Psoas muscle (tissue), 8 donors: ENCODE results near the gene UBE2J2. TPM values are rescaled to one million over a fixed set of nuclear protein-coding genes. Genes with fewer than 3 reads are reported as not detected.
A peak's percentile ranks its signal among the peaks of the same experiment; 100 is the strongest.

ENCODE experiments used
- ATAC-seq, 4 donors: fragments of 200-7000 bp; cut with Tn5 transposase; one replicate each; pipeline ENCODE4 v1.9.1; 2020; ENCODE audit warnings: moderate library complexity in 3 of 4, mild to moderate bottlenecking in 2 of 4
- DNase-seq, 2 donors: peaks; one replicate each; pipeline ENCODE4 v3.0.0-alpha.2; 2020
- H3K27ac ChIP-seq: fragments of 200-600 bp; one replicate; pipeline ENCODE4 v1.8.0; 2022
- H3K27me3 ChIP-seq, 3 donors: fragments of 200-600 bp in 1 of 3; one replicate each; pipeline versions ENCODE4 v1.6.1 to v1.8.0; 2013 to 2022; ENCODE audit warnings: low read length in 2 of 3, mild to moderate bottlenecking in 2 of 3, moderate library complexity in 1 of 3; ENCODE audit not compliant: insufficient read depth in 3 of 3
- H3K36me3 ChIP-seq, 2 donors: fragments of 200-600 bp in 1 of 2; one replicate each; pipeline versions ENCODE4 v1.6.1 to v1.8.0; 2013 to 2022; ENCODE audit warnings: low read depth in 1 of 2, mild to moderate bottlenecking in 1 of 2, moderate library complexity in 1 of 2; ENCODE audit not compliant: insufficient read depth in 1 of 2
- H3K4me1 ChIP-seq: fragments of 200-600 bp; one replicate; pipeline ENCODE4 v1.8.0; 2022
- H3K4me3 ChIP-seq: fragments of 200-600 bp; one replicate; pipeline ENCODE4 v1.8.0; 2022; ENCODE audit warnings: mild to moderate bottlenecking
- H3K9me3 ChIP-seq: fragments of 200-600 bp; one replicate; pipeline ENCODE4 v1.8.0; 2022
- WGBS, 3 donors: extraction: QIAGEN DNeasy Blood & Tissue Kit; methylation state at CpG; one replicate each; pipeline versions ENCODE4 v1.1.6 to v1.1.7; 2013; 5-methylcytosine and 5-hydroxymethylcytosine counted together
- intact Hi-C, 2 donors: fragments of 100-400 bp; cut with DNase I; formaldehyde crosslinking; loops; one replicate each; pipeline versions ENCODE4 v1.11.0 to v1.14.2; 2022
- polyA plus RNA-seq, 3 donors: library from polyadenylated mRNA; stranded (reverse); fragments of 200-250 nt; gene quantifications; one replicate each; pipeline ENCODE4 v1.2.3, GENCODE V29; 2013
- total RNA-seq, 4 donors: library from RNA; stranded (reverse); fragmentation: NEBNext Ultra II Directional in 2 of 4; extraction: Animal tissue kit (Norgen Biotek cat#: 25700) in 2 of 4; gene quantifications; one replicate each; pipeline versions ENCODE4 v1.2.1 to v1.2.4, GENCODE V29; 2021 to 2023
- TF ChIP-seq, protein P1 (sequence below): fragments of 200-600 bp; IDR thresholded peaks from one replicate; pipeline ENCODE4 v1.8.0; 2022; ENCODE audit warnings: antibody characterized with exemption
- donor health status: healthy with polysubstance abuse.
- donor health status: DM: no; HTN: no; CAD: no; lungs with moderate emphysema.
- donor health status: Bipolar disorder and iron deficiency.
- donor health status: healthy.
- donor health status: DM: yes; HTN: yes; CAD: no.
- donor health status: DM: no; HTN: no; CAD: no.
- donor health status: DM: no; HTN: no; CAD: no.
- donor health status: DM: yes; HTN: yes; CAD: no.

Gene UBE2J2
- total and polyA plus RNA-seq, 7 donors, result 36.8 to 80.9 (median 44.9) TPM

DNA sequence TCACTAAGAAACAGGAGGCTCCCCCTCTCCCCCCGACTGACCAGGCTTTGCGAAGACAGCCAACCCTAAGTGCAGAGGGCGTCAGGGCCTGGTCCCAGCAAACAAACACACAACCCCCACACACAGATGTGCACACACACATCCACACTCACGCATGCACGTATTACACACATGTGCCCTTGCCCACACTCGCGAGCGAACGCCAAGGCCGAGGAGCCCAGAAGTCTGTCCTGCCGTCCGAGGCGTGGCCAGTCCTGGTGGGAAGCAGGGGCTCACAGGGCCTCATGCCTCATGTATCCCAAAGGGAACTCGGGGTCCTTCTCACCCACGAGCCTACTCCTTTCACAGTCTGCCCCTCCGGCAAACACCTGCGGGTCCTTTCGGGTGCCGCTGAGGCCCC is 43.9 kb downstream of the UBE2J2 start:
- Histone ChIP-seq H3K4me1 (peaks cover 26% of the 10 kb centered on the region), H3K36me3 (peaks cover 7 to 31% of the 10 kb centered on the region in 2 donors), H3K4me3 (peak overlapping the region; percentile 91)

DNA sequence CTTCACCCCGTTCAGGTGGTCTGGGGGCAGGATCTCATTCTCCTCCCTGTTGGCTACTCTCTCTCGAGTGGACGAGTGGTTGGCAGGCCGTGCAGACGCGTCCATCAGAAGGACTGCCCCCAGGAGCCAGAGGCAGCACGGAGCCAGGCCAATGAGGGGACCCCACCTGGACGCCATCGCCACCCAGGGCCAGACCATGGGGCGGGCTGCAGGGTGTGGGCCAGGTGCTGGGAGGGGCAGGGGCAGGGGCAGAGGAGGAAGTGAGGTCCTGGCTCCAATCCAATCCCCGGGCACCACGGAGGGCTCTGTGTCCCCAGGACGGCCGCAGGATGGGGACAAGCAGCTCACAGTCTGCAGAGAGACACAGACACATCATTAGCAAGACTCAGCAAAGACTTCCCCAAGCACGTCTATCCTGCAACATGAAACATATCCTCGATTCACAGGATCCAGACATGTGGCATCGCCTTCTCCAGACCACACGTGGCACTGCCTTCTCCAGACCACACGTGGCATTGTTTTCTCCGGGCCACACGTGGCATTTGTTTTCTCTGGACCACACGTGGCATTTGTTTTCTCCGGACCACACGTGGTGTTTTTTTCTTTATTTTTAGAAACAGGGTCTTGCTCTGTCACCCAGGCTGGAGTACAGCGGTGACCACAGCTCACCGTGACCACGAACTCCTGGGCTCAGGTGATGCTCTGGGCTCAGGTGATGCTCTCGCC is 44.9 kb downstream of the UBE2J2 start:
- Histone ChIP-seq H3K4me3 (no peak overlapping the region), H3K27me3 (no peaks in the 10 kb centered on the region), H3K9me3 (peaks cover 7% of the 10 kb centered on the region), H3K27ac (no peak overlapping the region), H3K36me3 (peaks cover 7 to 41% of the 10 kb centered on the region in 2 donors), H3K4me1 (peaks cover 26% of the 10 kb centered on the region)
- TF ChIP-seq, protein P1, sequence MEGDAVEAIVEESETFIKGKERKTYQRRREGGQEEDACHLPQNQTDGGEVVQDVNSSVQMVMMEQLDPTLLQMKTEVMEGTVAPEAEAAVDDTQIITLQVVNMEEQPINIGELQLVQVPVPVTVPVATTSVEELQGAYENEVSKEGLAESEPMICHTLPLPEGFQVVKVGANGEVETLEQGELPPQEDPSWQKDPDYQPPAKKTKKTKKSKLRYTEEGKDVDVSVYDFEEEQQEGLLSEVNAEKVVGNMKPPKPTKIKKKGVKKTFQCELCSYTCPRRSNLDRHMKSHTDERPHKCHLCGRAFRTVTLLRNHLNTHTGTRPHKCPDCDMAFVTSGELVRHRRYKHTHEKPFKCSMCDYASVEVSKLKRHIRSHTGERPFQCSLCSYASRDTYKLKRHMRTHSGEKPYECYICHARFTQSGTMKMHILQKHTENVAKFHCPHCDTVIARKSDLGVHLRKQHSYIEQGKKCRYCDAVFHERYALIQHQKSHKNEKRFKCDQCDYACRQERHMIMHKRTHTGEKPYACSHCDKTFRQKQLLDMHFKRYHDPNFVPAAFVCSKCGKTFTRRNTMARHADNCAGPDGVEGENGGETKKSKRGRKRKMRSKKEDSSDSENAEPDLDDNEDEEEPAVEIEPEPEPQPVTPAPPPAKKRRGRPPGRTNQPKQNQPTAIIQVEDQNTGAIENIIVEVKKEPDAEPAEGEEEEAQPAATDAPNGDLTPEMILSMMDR, result no peak
- intact Hi-C loops, result no loop called here
- DNase-seq, result no peak
- 82 to 88% (median 82%) methylated on average over 27 to 28 of the region's 28 CpGs for WGBS, 3 donors
- no peak for ATAC-seq

More for the DNA sequence above, 43.9 kb downstream of the UBE2J2 start:
- TF ChIP-seq, protein P1, result no peak
- H3K27ac ChIP-seq, result no peak overlapping the region
- no peak for DNase-seq
- intact Hi-C loops, result loop anchor here (5.0 kb wide), 1 partner anchor 43 kb away; the partner anchor contains the start of gene UBE2J2 (in 2 of the 2)
- ATAC-seq, result no peak
- 85 to 87% (median 86%) methylated on average over 19 of the region's 19 CpGs for WGBS, 3 donors
- peaks cover 7% of the 10 kb centered on the region for H3K9me3 ChIP-seq
- H3K27me3 ChIP-seq, result no peaks in the 10 kb centered on the region

DNA sequence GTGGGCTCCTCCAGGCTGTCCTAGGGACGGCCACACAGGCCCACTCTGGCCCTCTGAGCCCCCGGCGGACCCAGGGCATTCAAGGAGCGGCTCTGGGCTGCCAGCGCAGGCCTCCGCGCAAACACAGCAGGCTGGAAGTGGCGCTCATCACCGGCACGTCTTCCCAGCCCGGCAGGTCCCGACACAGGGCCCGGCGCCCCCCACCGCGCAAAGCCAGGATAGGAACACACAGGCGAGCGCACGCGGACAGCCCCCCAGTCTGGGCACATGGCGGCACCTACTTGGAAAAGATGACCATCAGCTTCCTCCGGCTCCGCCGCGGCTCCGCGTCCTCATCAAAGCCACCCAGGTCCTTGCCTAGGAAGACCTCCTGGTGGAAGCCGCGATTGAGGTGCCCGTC is 45.5 kb downstream of the UBE2J2 start:
- Histone ChIP-seq H3K27ac (no peak overlapping the region), H3K27me3 (no peaks in the 10 kb centered on the region), H3K4me3 (no peak overlapping the region), H3K9me3 (peaks cover 6% of the 10 kb centered on the region), H3K36me3 (peaks cover 7 to 45% of the 10 kb centered on the region in 2 donors), H3K4me1 (peaks cover 24% of the 10 kb centered on the region)
- ATAC-seq, result no peak
- intact Hi-C loops, result no loop called here
- no peak for DNase-seq
- 92 to 95% (median 93%) methylated on average over 29 to 30 of the region's 30 CpGs for WGBS, 3 donors
- TF ChIP-seq, protein P1, result no peak

DNA sequence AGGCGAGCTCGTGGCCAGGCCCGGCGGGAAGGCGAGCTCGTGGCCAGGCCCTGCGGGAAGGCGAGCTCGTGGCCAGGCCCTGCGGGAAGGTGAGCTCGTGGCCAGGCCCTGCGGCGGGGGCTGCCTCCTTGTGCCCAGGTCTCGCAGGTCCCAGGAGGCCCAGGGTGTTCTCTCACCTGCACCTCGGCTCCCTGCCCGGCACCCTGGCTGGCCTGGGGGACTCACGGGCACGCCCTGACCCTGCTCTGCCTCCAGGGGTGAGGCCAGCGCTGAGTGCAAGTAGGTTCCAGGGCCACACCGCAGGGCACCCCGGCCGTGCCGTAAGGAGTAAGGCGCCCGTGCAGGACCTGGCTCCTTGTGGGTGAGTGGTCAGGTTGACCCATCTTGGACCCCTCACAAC is 46.3 kb downstream of the UBE2J2 start:
- intact Hi-C loops, result no loop called here
- no peak overlapping the region for H3K4me3 ChIP-seq
- H3K9me3 ChIP-seq, result no peaks in the 10 kb centered on the region
- TF ChIP-seq, protein P1, result no peak
- H3K4me1 ChIP-seq, result peaks cover 18% of the 10 kb centered on the region
- DNase-seq (no peak), ATAC-seq (no peak)
- no peak overlapping the region for H3K27ac ChIP-seq
- 93 to 98% (median 96%) methylated on average over 22 to 25 of the region's 25 CpGs for WGBS, 3 donors
- H3K27me3 ChIP-seq, result no peaks in the 10 kb centered on the region
- H3K36me3 ChIP-seq, result peaks cover 7 to 53% of the 10 kb centered on the region in 2 donors
